HG03354 (cell line): ENCODE measurements around the gene TCP11L1.

Experiments
- ATAC-seq: cut with Tn5 transposase; IDR thresholded peaks from one replicate; pipeline ENCODE4 v1.9.1; 2021; ENCODE audit warnings: mild to moderate bottlenecking; ENCODE audit not compliant: unreplicated experiment, poor library complexity, severe bottlenecking

The TCP11L1 gene

GRCh38 chr11:33039274-33040032, at the start of gene TCP11L1:
TCP11L1 (plus strand) TSS chr11:33039572; CDS start chr11:33043774, 4,202 bp downstream.
- peak; percentile 84 for ATAC-seq

GRCh38 chr11:32990481-32990880, 48.9 kb upstream of the TCP11L1 start:
- no peak for ATAC-seq

- no peak for ATAC-seq
These were observed 47.9 kb upstream of the TCP11L1 start for GRCh38 chr11:32991427-32991826.

GRCh38 chr11:32991898-32992297, 47.5 kb upstream of the TCP11L1 start:
- no peak for ATAC-seq

DNA sequence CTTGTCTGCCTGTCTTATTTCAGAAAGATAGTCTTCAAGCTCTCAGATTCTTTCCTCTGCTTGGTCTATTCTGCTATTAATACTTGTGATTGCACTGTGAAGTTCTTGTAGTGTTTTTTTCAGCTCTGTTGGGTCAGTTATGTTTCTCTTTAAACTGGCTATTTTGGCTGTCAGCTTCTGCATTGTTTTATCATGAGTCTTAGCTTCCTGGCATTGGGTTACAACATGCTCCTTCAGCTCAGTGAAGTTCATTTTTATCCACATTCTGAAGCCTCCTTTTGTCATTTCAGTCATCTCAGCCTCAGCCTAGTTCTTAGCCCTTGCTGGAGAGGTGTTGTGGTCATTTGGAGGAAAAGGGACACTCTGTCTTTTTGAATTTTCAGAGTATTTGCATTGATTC, 39.2 kb upstream of the TCP11L1 start:
- ATAC-seq: no peak

DNA sequence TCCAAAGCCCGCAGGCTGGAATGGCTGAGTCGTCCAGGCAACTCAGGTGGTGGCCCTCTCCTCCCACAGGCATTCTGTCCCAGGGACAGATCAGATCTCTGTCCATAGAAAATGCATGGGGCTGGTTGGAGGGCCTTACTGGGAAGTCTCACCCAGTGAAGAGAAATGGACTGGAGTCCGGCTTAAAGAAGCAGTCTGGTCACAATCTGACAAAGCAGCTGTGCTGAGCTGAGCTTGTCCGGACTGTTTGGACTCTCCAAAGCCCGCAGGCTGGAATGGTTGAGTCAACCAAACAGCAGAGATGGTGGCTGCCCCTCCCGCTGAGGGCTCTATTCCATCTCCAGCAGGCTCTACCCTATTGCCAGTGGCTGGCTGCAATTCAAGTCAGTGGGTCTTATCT, 38.1 kb upstream of the TCP11L1 start:
- no peak for ATAC-seq

GRCh38 chr11:33001751-33002542, 37.4 kb upstream of the TCP11L1 start:
- ATAC-seq: no peak

- no peak for ATAC-seq
These were observed 34.2 kb upstream of the TCP11L1 start for GRCh38 chr11:33005175-33005574.

- no peak for ATAC-seq
These were observed 33.4 kb upstream of the TCP11L1 start for GRCh38 chr11:33006010-33006409.

GRCh38 chr11:33013755-33014154, 25.6 kb upstream of the TCP11L1 start:
- ATAC-seq: no peak

DNA sequence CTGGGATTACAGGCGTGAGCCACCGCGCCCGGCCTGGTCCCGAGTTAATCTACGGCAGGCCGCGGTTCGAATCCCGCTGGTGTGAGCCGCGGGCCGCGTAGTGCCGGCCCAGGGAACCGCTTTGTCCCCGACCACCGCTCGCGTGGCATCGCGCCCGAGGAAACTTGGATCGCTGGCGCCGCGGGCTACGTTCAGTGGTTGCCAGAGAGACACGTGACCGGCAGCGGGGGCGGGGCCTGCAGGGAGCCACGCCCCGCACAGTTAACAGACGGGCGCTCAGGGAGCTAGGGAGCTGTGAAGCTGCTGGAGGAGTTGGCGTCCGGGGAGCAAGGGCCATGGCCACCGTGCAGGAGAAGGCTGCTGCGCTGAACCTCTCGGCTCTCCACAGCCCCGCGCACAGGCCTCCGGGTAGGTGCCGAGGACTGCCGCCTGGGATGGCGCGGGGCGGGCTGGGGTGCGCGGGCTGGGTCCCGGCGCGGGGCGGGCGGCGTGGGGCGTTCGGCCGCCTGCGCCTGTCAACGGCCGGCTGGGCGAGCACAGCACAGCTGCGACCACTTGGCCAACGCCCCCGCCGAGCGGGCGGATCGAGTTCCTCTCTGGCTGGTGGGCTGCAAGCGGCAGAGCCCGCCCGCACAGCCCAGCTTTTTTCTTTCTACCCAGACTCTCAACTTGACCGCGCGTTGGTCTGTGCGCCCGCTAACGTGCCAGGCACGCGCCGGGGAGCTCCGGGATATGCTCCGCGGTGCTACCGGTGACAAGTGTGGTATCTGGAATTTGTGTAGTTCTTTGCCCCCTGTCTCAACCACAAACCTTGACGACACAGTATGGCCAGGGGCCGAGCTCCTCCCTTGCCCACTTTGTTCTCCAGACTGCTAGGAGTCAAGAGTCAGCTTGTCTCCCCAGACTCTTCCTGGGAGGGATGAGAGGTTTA, 23.5 kb upstream of the TCP11L1 start, which contains the start of gene DEPDC7:
DEPDC7 (plus strand) TSS at position 258 of the 931 bp plus-strand sequence; CDS start at position 336, 78 bp downstream.
- peak; percentile 81 for ATAC-seq

DNA sequence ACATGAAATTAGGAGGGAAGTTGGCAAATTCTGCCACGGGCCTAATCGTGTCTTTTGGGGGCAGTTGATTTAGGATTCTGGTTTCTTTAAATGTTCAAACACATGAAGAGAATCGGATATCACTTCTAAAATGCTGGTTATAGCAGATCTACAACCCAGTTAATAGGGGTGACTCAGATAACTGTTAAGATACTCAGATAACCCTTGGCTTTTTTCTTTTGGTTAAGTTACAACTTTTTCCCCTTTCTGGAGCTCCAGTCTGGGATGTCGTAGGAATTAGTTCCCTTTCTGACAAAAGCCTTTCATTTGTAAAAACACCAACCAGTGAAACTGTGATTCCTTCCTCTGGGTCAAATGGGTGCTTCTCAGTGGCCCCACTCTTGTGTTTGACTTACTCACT, 22.7 kb upstream of the TCP11L1 start:
- ATAC-seq: no peak

- no peak for ATAC-seq
These were observed 21.9 kb upstream of the TCP11L1 start for GRCh38 chr11:33017478-33017877.

GRCh38 chr11:33017965-33018364, 21.4 kb upstream of the TCP11L1 start:
- ATAC-seq: no peak

DNA sequence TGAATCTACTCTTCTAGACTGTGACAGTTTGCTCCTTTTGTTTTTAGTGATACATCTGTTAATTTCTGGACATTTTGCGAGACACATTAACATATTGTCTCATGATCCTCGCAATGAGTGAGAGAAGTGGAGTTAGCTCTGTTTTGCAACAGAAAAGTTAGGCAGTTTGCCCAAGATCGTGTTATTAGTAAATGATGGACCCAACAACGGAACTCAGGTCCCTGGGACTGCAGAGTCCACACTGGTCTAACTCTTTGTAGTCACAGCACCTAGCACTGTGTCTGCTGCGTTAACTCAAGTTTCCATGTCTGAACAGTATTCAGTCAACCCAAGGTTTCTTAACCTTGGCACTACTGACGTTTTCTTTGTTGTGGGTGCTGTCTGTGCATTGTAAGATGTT, 20.5 kb upstream of the TCP11L1 start:
- ATAC-seq: no peak

- ATAC-seq: peak; percentile 36
These were observed 17.9 kb upstream of the TCP11L1 start for GRCh38 chr11:33021501-33021900.

- ATAC-seq: peak; percentile 76
These were observed 17.4 kb upstream of the TCP11L1 start for GRCh38 chr11:33021937-33022336.

DNA sequence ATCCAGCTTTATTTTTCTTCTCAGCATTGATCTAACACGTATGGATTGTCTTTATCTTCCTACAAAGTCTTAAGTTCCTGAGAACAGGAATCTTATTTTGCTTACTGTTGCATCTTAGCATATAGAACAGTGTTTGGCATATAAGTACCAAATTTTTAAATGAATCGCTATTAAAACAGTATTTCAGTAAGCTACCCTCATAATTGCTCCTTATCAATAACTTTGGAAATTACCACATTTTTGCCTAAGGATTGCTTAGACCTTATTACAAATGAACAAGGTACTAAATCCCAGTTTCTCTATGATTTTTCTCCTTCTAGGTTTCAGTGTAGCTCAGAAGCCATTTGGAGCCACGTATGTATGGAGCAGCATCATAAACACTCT, 14.0 kb upstream of the TCP11L1 start:
- ATAC-seq: no peak

- ATAC-seq: no peak
These were observed 12.1 kb upstream of the TCP11L1 start for GRCh38 chr11:33027233-33027632.
